ENCODE data around the gene RBMXL3. TPM values are rescaled to one million over a fixed set of nuclear protein-coding genes. Genes with fewer than 3 reads are reported as not detected.
"Not testable (repeated sequence)": the region's sequence is repeated elsewhere in the genome, so short reads cannot be mapped to it uniquely, and the experiment has no call there.

Gene RBMXL3
- not detected for polyA plus RNA-seq (2012; ENCODE audit: insufficient read depth, insufficient read length)

- DNase-seq (ENCODE audit: low read depth, low spot score), result no peak
- H3K4me3 ChIP-seq (ENCODE audit: low read length), result no peak within 1 kb of the TSS
Observed at GRCh38 chrX:115189110-115189509, at the start of gene RBMXL3. Gene RBMXL3, plus strand, starts transcription at chrX:115189410. Its CDS starts 32 bp downstream, at chrX:115189442.

GRCh38 chrX:115142057-115142456 lies 47.2 kb upstream of the RBMXL3 start:
- no peak overlapping the region for H3K4me3 ChIP-seq (ENCODE audit: low read length)
- DNase-seq (ENCODE audit: low read depth, low spot score), result no peak

- no peak overlapping the region for H3K4me3 ChIP-seq (ENCODE audit: low read length)
- no peak for DNase-seq (ENCODE audit: low read depth, low spot score)
Observed at GRCh38 chrX:115147220-115147619, 42.0 kb upstream of the RBMXL3 start.

- no peak for DNase-seq (ENCODE audit: low read depth, low spot score)
- no peak overlapping the region for H3K4me3 ChIP-seq (ENCODE audit: low read length)
Observed at GRCh38 chrX:115173181-115173580, 16.0 kb upstream of the RBMXL3 start.

- DNase-seq (ENCODE audit: low read depth, low spot score), result no peak
- H3K4me3 ChIP-seq (ENCODE audit: low read length), result no peak overlapping the region
Observed at GRCh38 chrX:115174548-115174947, 14.7 kb upstream of the RBMXL3 start.

- no peak for DNase-seq (ENCODE audit: low read depth, low spot score)
- H3K4me3 ChIP-seq (ENCODE audit: low read length), result no peak overlapping the region
Observed at GRCh38 chrX:115177932-115178331, 11.3 kb upstream of the RBMXL3 start.

GRCh38 chrX:115178473-115178872 lies 10.7 kb upstream of the RBMXL3 start:
- H3K4me3 ChIP-seq (ENCODE audit: low read length), result no peak overlapping the region

GRCh38 chrX:115183980-115184379 lies 5.2 kb upstream of the RBMXL3 start:
- no peak for DNase-seq (ENCODE audit: low read depth, low spot score)

More at GRCh38 chrX:115178473-115178872, 10.7 kb upstream of the RBMXL3 start:
- no peak for DNase-seq (ENCODE audit: low read depth, low spot score)

GRCh38 chrX:115189646-115190635 lies 731 bp downstream of the RBMXL3 start:
- no peak for DNase-seq (ENCODE audit: low read depth, low spot score)

More at GRCh38 chrX:115183980-115184379, 5.2 kb upstream of the RBMXL3 start:
- no peak overlapping the region for H3K4me3 ChIP-seq (ENCODE audit: low read length)

GRCh38 chrX:115190636-115191489 lies 1.7 kb downstream of the RBMXL3 start:
- no peak for DNase-seq (ENCODE audit: low read depth, low spot score)
- H3K4me3 ChIP-seq (ENCODE audit: low read length), result no peak overlapping the region

More at GRCh38 chrX:115189646-115190635, 731 bp downstream of the RBMXL3 start:
- H3K4me3 ChIP-seq (ENCODE audit: low read length), result no peak overlapping the region

- no peak for DNase-seq (ENCODE audit: low read depth, low spot score)
- H3K4me3 ChIP-seq (ENCODE audit: low read length), result no peak overlapping the region
Observed at GRCh38 chrX:115191490-115192243, 2.5 kb downstream of the RBMXL3 start.

GRCh38 chrX:115192244-115192700 lies 3.1 kb downstream of the RBMXL3 start:
- no peak for DNase-seq (ENCODE audit: low read depth, low spot score)
- no peak overlapping the region for H3K4me3 ChIP-seq (ENCODE audit: low read length)

GRCh38 chrX:115204040-115204439 lies 14.8 kb downstream of the RBMXL3 start:
- DNase-seq (ENCODE audit: low read depth, low spot score), result no peak
- H3K4me3 ChIP-seq (ENCODE audit: low read length), result no peak overlapping the region

GRCh38 chrX:115209547-115209946 lies 20.3 kb downstream of the RBMXL3 start:
- not testable (repeated sequence) for DNase-seq (ENCODE audit: low read depth, low spot score); H3K4me3 ChIP-seq (ENCODE audit: low read length)

GRCh38 chrX:115214151-115214550 lies 24.9 kb downstream of the RBMXL3 start:
- H3K4me3 ChIP-seq (ENCODE audit: low read length), result no peak overlapping the region
- no peak for DNase-seq (ENCODE audit: low read depth, low spot score)

- H3K4me3 ChIP-seq (ENCODE audit: low read length), result no peak overlapping the region
- no peak for DNase-seq (ENCODE audit: low read depth, low spot score)
Observed at GRCh38 chrX:115214605-115215004, 25.4 kb downstream of the RBMXL3 start.

- H3K4me3 ChIP-seq (ENCODE audit: low read length), result not testable (repeated sequence)
Observed at GRCh38 chrX:115217346-115217745, 28.1 kb downstream of the RBMXL3 start.

GRCh38 chrX:115226929-115227328 lies 37.7 kb downstream of the RBMXL3 start:
- H3K4me3 ChIP-seq (ENCODE audit: low read length), result no peak overlapping the region
- no peak for DNase-seq (ENCODE audit: low read depth, low spot score)

More at GRCh38 chrX:115217346-115217745, 28.1 kb downstream of the RBMXL3 start:
- not testable (repeated sequence) for DNase-seq (ENCODE audit: low read depth, low spot score)

All from Jurkat, Clone E6-1 (cell line).